ENCODE measurements around the gene TSPEAR. TPM values are rescaled to one million over a fixed set of nuclear protein-coding genes. Genes with fewer than 3 reads are reported as not detected.

TSPEAR gene
- total and polyA plus RNA-seq, 2 of the 13 experiments (the other 11 are each of a cell fraction or from before 2014, with no cell fraction given): 0.07 to 0.32 TPM

GRCh38 chr21:44700101-44701022, 11.0 kb downstream of the TSPEAR start (continued):
- TF ChIP-seq THAP9 (CRISPR knock-in tag; IDR thresholded peaks at IDR 0.05; ENCODE audit: borderline replicate concordance): 0 out of 2 replicates have a peak, but pooled peaks have one; percentile 38
- peak; percentile 32; the same call in 1 of the 2 replicates for TF ChIP-seq GATAD1 (CRISPR knock-in tag; IDR thresholded peaks at IDR 0.05)
- peak; percentile 62; the same call in 1 of the 2 replicates for TF ChIP-seq ZMYM4 (CRISPR knock-in tag; IDR thresholded peaks at IDR 0.05)
- no peak for TF ChIP-seq CEBPB (IDR thresholded peaks at IDR 0.05; ENCODE audit: borderline replicate concordance, low read depth, low read length)
- peak; percentile 88 for TF ChIP-seq HDAC2 (CRISPR knock-in tag; IDR thresholded peaks at IDR 0.05)
- TF ChIP-seq HNF1B (CRISPR knock-in tag; IDR thresholded peaks at IDR 0.05): peak; percentile 80
- TF ChIP-seq BCL6 (CRISPR knock-in tag; IDR thresholded peaks at IDR 0.05): peak; percentile 62; the same call in 1 of the 2 replicates
- TF ChIP-seq ELF1 (CRISPR knock-in tag; IDR thresholded peaks at IDR 0.05): 0 out of 2 replicates have a peak, but pooled peaks have one; percentile 16
- TF ChIP-seq ZFP36 (IDR thresholded peaks at IDR 0.05; ENCODE audit: borderline replicate concordance, low read depth, low read length, partially characterized antibody): no peak
- no peak for TF ChIP-seq IKZF1 (IDR thresholded peaks at IDR 0.05)
- TF ChIP-seq SMAD3 (CRISPR knock-in tag; IDR thresholded peaks at IDR 0.05): peak; percentile 72; the same call in 1 of the 2 replicates
- TF ChIP-seq ZNF441 (CRISPR knock-in tag; IDR thresholded peaks at IDR 0.05; ENCODE audit: borderline replicate concordance): peak; percentile 73; the same call in 1 of the 2 replicates
- TF ChIP-seq ZHX1 (CRISPR knock-in tag; IDR thresholded peaks at IDR 0.05; ENCODE audit: low read depth): no peak
- peak; percentile 47; the same call in 1 of the 2 replicates for TF ChIP-seq ZNF746 (CRISPR knock-in tag; IDR thresholded peaks at IDR 0.05)
- peak; percentile 89 for TF ChIP-seq ZMYM2 (CRISPR knock-in tag; IDR thresholded peaks at IDR 0.05)
- no peak for TF ChIP-seq TP53 (CRISPR knock-in tag; conservative IDR thresholded peaks at IDR 0.05)
- peak; percentile 52 to 90; a peak in 2 of 4 replicates for TF ChIP-seq NR2F1 (CRISPR knock-in tag; IDR thresholded peaks at IDR 0.05)
- peak; percentile 73; the same call in 1 of the 2 replicates for TF ChIP-seq BHLHE40 (IDR thresholded peaks at IDR 0.05; ENCODE audit: low read length)
- no peak for TF ChIP-seq RFXAP (CRISPR knock-in tag; IDR thresholded peaks at IDR 0.05; ENCODE audit: borderline replicate concordance)
- TF ChIP-seq ESRRA (CRISPR knock-in tag; IDR thresholded peaks at IDR 0.05; ENCODE audit: low read depth): peak; percentile 99
